HCT116 (cell line): Measurements from ENCODE around the gene TLK1. TPM values are rescaled to one million over a fixed set of nuclear protein-coding genes. Genes with fewer than 3 reads are reported as not detected.

Source experiments
- ATAC-seq: fragments of 200-7000 bp; cut with Tn5 transposase; 2 replicates; pipeline ENCODE4 v1.9.1; 2020; ENCODE audit warnings: mild to moderate bottlenecking, moderate library complexity
- BruUV-seq: library from RNA; stranded (reverse); fragments of 400-500 nt; replicated peaks from 2 replicates; lab custom pipeline; 2021; lab: Mats Ljungman, UMichigan
- CTCF ChIA-PET: fragments of 300-600 bp; sonication (Branson Sonifier 250); formaldehyde crosslinking; loops from one replicate; lab custom pipeline; 2021; ENCODE audit warnings: antibody characterized with exemption; lab: Charles Lee
- POLR2A ChIA-PET: fragments of 300-600, 350-600 bp; sonication (Branson Sonifier 250); formaldehyde crosslinking; loops from one replicate; lab custom pipeline; 2021; ENCODE audit warnings: antibody characterized with exemption; lab: Charles Lee
- RAD21 ChIA-PET, 2 experiments: fragments of 300-600 bp; sonication (Branson Sonifier 250); formaldehyde crosslinking; loops; one replicate each; lab custom pipeline; 2023; ENCODE audit warnings: low total read pairs in 2 of 2; ENCODE audit not compliant: uncharacterized antibody in 2 of 2, unreplicated experiment in 2 of 2, low non-redundant PET in 1 of 2; lab: Charles Lee
- DNase-seq: peaks from one replicate; pipeline ENCODE4 v3.0.0-alpha.2; 2010; ENCODE audit warnings: low read depth, low spot score
- H2AFZ ChIP-seq: fragments of 200-600 bp; shearing (Covaris generic), sonication (generic); 2 replicates; pipeline ENCODE4 v1.6.1; 2017; ENCODE audit warnings: low read depth, mixed run types, mixed read lengths, antibody characterized with exemption, low read length; ENCODE audit not compliant: poor library complexity, severe bottlenecking
- H3K27ac ChIP-seq: 2 replicates; pipeline ENCODE4 v1.5.1; 2012; ENCODE audit warnings: low read depth, low read length
- H3K27me3 ChIP-seq: fragments of 200-600 bp; sonication (generic); 2 replicates; pipeline ENCODE4 v1.6.1; 2016; ENCODE audit warnings: mixed run types, low read length, mixed read lengths; ENCODE audit not compliant: insufficient read depth
- H3K36me3 ChIP-seq, 2 experiments: fragments of 200-500 bp in 1 of 2; fragments of 200-600 bp in 1 of 2; sonication (Bioruptor generic) in 1 of 2; sonication (generic) in 1 of 2; 2 replicates each; pipeline versions ENCODE4 v1.5.1 to v1.6.1; 2014 to 2016; ENCODE audit warnings: low read length in 2 of 2, inconsistent platforms in 1 of 2, mixed read lengths in 1 of 2, mixed run types in 1 of 2; ENCODE audit not compliant: insufficient read depth in 2 of 2, control insufficient read depth in 1 of 2
- H3K4me1 ChIP-seq, 2 experiments: fragments of 200-600 bp in 1 of 2; sonication (generic) in 1 of 2; 2 replicates each; pipeline versions ENCODE4 v1.5.1 to v1.6.1; 2012 to 2017; ENCODE audit warnings: low read length in 2 of 2, inconsistent platforms in 1 of 2, mild to moderate bottlenecking in 1 of 2, mixed read lengths in 1 of 2, mixed run types in 1 of 2, moderate library complexity in 1 of 2; ENCODE audit not compliant: insufficient read depth in 2 of 2, control insufficient read depth in 1 of 2
- H3K4me2 ChIP-seq: fragments of 200-600 bp; sonication (generic); 2 replicates; pipeline ENCODE4 v1.6.1; 2017; ENCODE audit warnings: mixed run types, low read length, mixed read lengths
- H3K4me3 ChIP-seq, 2 experiments: fragments of 200-600 bp in 1 of 2; sonication (generic) in 1 of 2; replicated peaks in 1 of 2; 2 replicates each; pipeline ENCODE4 v1.5.1; 2011 to 2016; ENCODE audit warnings: low read length in 2 of 2, control low read depth in 1 of 2, low read depth in 1 of 2, mild to moderate bottlenecking in 1 of 2, mixed read lengths in 1 of 2, mixed run types in 1 of 2
- H3K79me2 ChIP-seq: fragments of 200-600 bp; sonication (generic); 2 replicates; pipeline ENCODE4 v1.6.1; 2017; ENCODE audit warnings: mild to moderate bottlenecking, mixed run types, low read length, moderate library complexity, mixed read lengths; ENCODE audit not compliant: insufficient read depth
- H3K9ac ChIP-seq: fragments of 200-600 bp; sonication (generic); 2 replicates; pipeline ENCODE4 v1.6.1; 2016; ENCODE audit warnings: low read length, mixed read lengths
- H3K9me2 ChIP-seq: fragments of 200-600 bp; sonication (generic), shearing (Covaris generic); 2 replicates; pipeline ENCODE4 v1.6.1; 2017; ENCODE audit warnings: mixed run types, mild to moderate bottlenecking, moderate library complexity; ENCODE audit not compliant: insufficient read depth
- H3K9me3 ChIP-seq, 2 experiments: fragments of 200-500 bp in 1 of 2; fragments of 200-600 bp in 1 of 2; sonication (Bioruptor generic) in 1 of 2; sonication (generic) in 1 of 2; 2 replicates each; pipeline ENCODE4 v1.6.1; 2014 to 2017; ENCODE audit warnings: low read length in 2 of 2, mixed read lengths in 2 of 2, inconsistent platforms in 1 of 2, low read depth in 1 of 2, mild to moderate bottlenecking in 1 of 2, mixed run types in 1 of 2, moderate library complexity in 1 of 2; ENCODE audit not compliant: control insufficient read depth in 1 of 2, insufficient read depth in 1 of 2
- H4K20me1 ChIP-seq: fragments of 200-600 bp; sonication (generic), shearing (Covaris generic); 2 replicates; pipeline ENCODE4 v1.6.1; 2017; ENCODE audit warnings: mixed run types, mild to moderate bottlenecking, moderate library complexity; ENCODE audit not compliant: insufficient read depth
- CBX3 ChIP-seq: IDR thresholded peaks from 2 replicates; pipeline ENCODE4 v1.6.1; 2012; ENCODE audit warnings: low read depth
- ELF1 ChIP-seq: IDR thresholded peaks from 2 replicates; pipeline ENCODE4 v1.6.1; 2012; ENCODE audit warnings: low read depth, borderline replicate concordance
- FOSL1 ChIP-seq: IDR thresholded peaks from 2 replicates; pipeline ENCODE4 v1.6.1; 2012; ENCODE audit warnings: low read depth
- JUND ChIP-seq: IDR thresholded peaks from 2 replicates; pipeline ENCODE4 v1.6.1; 2012
- SIN3A ChIP-seq: IDR thresholded peaks from 2 replicates; pipeline ENCODE4 v1.6.1; 2012; ENCODE audit warnings: low read depth
- SRF ChIP-seq: IDR thresholded peaks from 2 replicates; pipeline ENCODE4 v1.6.1; 2012; ENCODE audit warnings: low read depth
- YY1 ChIP-seq: IDR thresholded peaks from 2 replicates; pipeline ENCODE4 v1.6.1; 2011; ENCODE audit warnings: low read length, low read depth, moderate library complexity, mild to moderate bottlenecking; ENCODE audit not compliant: insufficient replicate concordance; ENCODE audit errors: extremely low read depth
- intact Hi-C: fragments of 100-400 bp; cut with micrococcal nuclease; formaldehyde crosslinking; loops from 2 replicates; pipeline ENCODE4 v1.10.0; 2022
- total RNA-seq: library from RNA; stranded (reverse); gene quantifications from one replicate; pipeline ENCODE4 v1.2.1, GENCODE V29; 2021; ENCODE audit not compliant: unreplicated experiment
- TF ChIP-seq, protein P1 (sequence below), 3 experiments: fragments of 200-600 bp in 1 of 3; sonication (generic) in 1 of 3; IDR thresholded peaks in 2 of 3; conservative IDR thresholded peaks in 1 of 3; 2 replicates each; pipeline ENCODE4 v1.5.1; 2012 to 2017; ENCODE audit warnings: low read depth in 2 of 3, low read length in 2 of 3, antibody characterized with exemption in 1 of 3, borderline replicate concordance in 1 of 3, control low read depth in 1 of 3, mild to moderate bottlenecking in 1 of 3, mixed read lengths in 1 of 3, mixed run types in 1 of 3, moderate library complexity in 1 of 3; ENCODE audit not compliant: insufficient read depth in 1 of 3
- TF ChIP-seq, protein P2 (sequence below): IDR thresholded peaks from 2 replicates; pipeline ENCODE4 v1.6.1; 2012

The TLK1 gene
- total RNA-seq, 1 experiment from 2014 or later = 57.7 TPM

DNA sequence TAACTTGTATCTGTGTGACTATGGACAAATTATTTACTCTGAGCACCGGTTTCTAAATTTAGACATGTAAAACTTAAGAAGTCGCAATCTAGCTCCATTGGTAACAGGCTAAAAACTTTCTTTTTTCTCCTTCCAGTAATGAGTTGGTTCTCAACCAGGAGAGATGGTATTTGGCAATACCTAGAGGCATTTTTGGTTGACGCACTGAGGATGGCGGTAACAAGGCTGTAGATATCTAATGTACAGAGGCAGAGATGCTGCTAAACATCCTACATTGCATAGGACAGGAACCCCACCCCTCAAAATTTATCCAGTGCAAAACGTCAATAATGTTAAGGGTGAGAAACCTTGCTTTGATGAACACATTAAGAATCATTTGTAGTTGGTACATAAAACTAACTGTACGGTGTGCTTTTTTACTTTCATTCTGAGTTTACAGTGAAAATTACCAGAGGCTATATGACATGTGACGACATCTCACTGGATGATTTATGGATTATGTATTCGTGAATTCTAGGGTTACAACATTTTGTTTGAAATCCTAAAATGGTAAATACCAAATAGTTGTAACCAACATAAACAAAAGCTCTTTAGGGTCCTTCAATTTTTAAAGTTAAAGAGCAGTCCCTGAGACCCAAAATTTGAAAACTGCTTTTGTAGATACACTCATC lies 91.3 kb downstream of the TLK1 start (continued):
- TF ChIP-seq, protein P1, sequence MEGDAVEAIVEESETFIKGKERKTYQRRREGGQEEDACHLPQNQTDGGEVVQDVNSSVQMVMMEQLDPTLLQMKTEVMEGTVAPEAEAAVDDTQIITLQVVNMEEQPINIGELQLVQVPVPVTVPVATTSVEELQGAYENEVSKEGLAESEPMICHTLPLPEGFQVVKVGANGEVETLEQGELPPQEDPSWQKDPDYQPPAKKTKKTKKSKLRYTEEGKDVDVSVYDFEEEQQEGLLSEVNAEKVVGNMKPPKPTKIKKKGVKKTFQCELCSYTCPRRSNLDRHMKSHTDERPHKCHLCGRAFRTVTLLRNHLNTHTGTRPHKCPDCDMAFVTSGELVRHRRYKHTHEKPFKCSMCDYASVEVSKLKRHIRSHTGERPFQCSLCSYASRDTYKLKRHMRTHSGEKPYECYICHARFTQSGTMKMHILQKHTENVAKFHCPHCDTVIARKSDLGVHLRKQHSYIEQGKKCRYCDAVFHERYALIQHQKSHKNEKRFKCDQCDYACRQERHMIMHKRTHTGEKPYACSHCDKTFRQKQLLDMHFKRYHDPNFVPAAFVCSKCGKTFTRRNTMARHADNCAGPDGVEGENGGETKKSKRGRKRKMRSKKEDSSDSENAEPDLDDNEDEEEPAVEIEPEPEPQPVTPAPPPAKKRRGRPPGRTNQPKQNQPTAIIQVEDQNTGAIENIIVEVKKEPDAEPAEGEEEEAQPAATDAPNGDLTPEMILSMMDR (IDR thresholded peaks at IDR 0.05 in 2 of 3, conservative IDR thresholded peaks at IDR 0.05 in 1 of 3; ENCODE audit: borderline replicate concordance in 1 of 3, insufficient read depth in 1 of 3, low read depth in 2 of 3, low read length in 2 of 3) = no peak
- TF ChIP-seq, protein P2, sequence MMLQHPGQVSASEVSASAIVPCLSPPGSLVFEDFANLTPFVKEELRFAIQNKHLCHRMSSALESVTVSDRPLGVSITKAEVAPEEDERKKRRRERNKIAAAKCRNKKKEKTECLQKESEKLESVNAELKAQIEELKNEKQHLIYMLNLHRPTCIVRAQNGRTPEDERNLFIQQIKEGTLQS = no peak
- TF ChIP-seq ELF1 = no peak

DNA sequence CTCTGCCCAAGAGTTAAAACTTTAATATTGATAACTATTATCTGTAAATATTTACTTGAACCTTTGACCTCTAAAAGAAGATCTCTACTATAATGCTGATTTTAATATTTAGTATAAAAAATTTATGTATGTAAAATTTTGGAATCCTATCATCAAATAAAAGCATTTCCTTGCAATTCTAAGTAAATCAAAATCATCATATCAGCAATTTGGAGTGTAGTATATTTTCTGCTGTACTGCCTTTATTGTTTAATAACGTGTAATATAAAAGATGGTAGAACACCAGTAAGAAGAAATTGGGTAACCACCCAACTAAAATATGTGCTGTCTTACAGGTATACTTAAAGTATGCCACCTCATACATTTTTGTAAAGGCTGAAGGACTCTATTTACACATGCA lies 94.6 kb downstream of the TLK1 start:
- Histone ChIP-seq H3K9ac (no peak overlapping the region), H3K9me3 (no peaks in the 10 kb centered on the region), H3K9me2 (no peaks in the 10 kb centered on the region), H3K4me2 (no peak overlapping the region), H3K79me2 (peaks cover 7% of the 10 kb centered on the region; the same call in 1 of the 2 replicates), H3K4me1 (no peaks in the 10 kb centered on the region), H3K36me3 (no peaks in the 10 kb centered on the region), H3K27me3 (no peaks in the 10 kb centered on the region), H4K20me1 (no peaks in the 10 kb centered on the region), H3K4me3 (no peak overlapping the region), H2AFZ (no peak overlapping the region)
- ChIA-PET CTCF (no interaction called here), POLR2A (no interaction called here), RAD21 (no interaction called here)
- DNase-seq (no peak), ATAC-seq (no peak)
- BruUV-seq = no TSS peak
- intact Hi-C loops = no loop called here
- TF ChIP-seq JUND (no peak), FOSL1 (no peak), YY1 (no peak), SRF (no peak), SIN3A (no peak), CBX3 (no peak)
- TF ChIP-seq, protein P1 (IDR thresholded peaks at IDR 0.05 in 2 of 3, conservative IDR thresholded peaks at IDR 0.05 in 1 of 3; ENCODE audit: borderline replicate concordance in 1 of 3, insufficient read depth in 1 of 3, low read depth in 2 of 3, low read length in 2 of 3) = no peak
- TF ChIP-seq, all 23 proteins: peak for 0
- no peak overlapping the region for H3K27ac ChIP-seq
